HG03460 (cell line): ENCODE results near the gene CACTIN.
A peak's percentile ranks its signal among the peaks of the same experiment; 100 is the strongest.
"Not testable (repeated sequence)": the region's sequence is repeated elsewhere in the genome, so short reads cannot be mapped to it uniquely, and the experiment has no call there.

Experiments used
- ATAC-seq: cut with Tn5 transposase; IDR thresholded peaks from one replicate; pipeline ENCODE4 v1.9.1; 2021; ENCODE audit not compliant: unreplicated experiment

The CACTIN gene

DNA sequence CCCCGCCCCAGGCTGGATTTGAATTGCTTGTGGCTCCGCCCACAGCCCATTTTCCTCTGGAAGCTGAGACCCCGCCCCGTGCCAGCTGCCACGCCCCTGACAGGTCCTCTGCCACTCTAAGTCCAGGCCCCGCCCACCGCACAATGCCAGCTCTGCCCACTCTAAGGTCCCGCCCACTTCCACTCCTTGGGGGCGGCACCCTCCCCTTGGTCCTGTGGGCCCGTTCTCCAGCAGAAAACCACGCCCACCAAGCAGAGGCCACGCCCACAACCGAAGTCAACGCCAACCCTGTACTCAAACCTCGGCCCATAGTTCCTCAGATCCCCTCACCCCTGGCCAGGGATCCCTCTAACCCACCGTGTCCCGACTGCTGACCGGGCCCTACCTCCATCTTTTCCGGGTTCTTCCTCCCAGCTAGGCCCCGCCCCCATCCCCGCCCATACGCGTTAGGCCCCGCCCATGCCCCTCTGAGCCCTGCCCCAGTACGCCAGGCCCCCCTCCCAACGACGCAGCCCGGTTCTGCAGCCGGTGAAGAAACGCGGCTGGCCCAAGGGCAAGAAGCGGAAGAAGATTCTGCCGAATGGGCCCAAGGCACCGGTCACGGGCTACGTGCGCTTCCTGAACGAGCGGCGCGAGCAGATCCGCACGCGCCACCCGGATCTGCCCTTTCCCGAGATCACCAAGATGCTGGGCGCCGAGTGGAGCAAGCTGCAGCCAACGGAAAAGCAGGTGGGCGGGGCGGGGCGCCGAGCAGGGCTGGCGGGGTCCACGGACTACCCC, 52.5 kb downstream of the CACTIN start:
- ATAC-seq = no peak

DNA sequence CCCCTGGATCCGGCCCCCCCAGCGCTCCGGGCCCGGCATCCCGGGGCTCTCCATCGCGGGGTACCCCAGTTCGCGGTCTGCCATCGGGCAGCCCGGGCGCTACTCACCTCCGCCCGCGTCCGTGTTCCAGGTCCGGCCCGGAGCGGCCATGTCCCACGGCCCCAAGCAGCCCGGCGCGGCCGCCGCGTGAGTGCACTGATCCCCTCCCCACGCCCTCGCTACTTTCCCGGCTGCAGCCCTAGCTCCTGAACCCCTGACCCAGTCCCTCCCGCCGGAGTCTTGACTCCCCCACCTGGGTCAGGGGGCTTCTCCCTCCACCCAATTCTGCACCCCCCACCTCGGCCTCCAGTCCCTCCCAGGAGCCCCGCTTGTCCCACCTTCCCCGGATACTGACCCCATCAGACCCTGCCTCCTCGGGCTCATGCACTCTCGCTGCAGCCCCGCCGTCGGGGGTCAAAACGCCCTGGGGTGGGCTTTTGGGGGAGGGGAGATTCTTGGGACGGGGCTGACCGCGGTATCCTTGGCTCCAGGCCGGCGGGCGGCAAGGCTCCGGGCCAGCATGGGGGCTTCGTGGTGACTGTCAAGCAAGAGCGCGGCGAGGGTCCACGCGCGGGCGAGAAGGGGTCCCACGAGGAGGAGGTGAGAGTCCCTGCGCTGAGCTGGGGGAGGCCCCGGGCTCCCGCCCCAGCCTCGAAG, 53.3 kb downstream of the CACTIN start:
- ATAC-seq = no peak

DNA sequence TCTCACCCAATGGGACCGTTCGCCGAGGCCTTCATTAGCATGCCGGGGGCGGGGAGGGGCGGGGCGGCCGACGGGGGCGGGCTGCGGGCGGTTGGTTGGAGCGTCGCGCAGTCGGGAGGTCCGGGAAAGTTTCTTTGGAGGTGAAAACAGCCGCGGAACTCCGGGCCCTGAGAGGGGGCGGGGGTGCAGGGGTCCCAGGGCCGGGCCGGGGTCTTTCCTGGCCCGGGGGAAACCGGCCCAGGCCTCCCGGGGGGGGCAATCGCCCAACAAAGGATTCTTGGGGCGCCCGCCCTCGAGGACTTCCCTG, 53.8 kb downstream of the CACTIN start, which contains the start of gene HMG20B:
HMG20B (plus strand) TSS at position 90 of the 307 bp plus-strand sequence. CDS start 366 bp downstream, outside the sequence.
- no peak for ATAC-seq

DNA sequence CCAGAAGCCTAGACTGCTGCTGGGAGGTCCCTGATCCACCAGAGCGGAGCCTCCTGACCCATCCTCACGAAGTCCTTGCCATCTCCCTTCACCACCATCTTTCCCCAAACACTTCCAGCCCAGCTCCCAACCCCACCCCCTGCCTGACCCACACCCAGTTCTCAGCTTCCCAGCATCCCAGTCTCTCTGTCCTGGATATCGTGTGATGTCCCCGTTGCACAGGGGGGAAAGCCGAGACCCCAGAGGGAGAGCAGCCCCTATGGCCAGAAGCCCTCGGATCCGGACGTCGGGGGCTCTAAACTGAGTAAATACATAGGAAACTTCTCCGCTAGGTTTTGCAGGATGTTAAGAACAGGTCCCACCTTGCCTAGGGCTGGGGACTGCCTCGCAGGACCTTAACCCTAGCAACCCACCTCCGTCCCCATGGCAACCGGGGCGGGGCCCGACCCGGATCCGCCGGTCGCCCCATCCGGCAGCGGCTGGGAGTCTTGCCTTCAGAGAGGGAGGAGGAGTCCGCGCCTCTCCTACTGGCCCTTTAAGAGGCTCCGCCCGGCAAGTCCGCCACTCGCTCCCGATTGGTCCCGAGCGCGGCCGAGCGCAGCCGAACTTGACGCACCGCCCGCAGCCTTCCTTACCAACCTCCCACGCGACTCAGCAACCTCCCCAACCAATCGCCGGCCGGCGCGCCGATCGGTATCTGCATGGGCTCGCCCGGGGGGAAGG, 54.3 kb downstream of the CACTIN start:
- ATAC-seq = peak; percentile 85

DNA sequence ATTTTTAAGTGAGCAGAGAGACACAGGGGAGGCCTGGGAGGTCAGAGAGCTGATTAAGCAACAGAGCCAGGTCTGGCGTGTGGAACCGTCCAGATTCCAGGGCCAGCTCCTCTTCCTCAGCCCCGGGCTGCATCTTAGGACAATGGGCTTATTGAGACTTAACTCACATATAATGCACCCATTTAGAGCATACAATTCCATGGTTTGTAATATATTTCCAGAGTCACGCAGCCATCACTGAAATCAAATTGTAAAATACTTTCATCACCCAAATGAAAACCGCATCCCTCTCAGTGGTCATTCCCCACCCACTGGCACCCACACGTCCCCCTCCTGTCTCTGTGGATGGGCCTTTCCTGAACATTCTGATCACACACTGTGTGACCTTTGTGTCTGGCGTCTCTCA, 56.0 kb downstream of the CACTIN start:
- ATAC-seq = no peak

DNA sequence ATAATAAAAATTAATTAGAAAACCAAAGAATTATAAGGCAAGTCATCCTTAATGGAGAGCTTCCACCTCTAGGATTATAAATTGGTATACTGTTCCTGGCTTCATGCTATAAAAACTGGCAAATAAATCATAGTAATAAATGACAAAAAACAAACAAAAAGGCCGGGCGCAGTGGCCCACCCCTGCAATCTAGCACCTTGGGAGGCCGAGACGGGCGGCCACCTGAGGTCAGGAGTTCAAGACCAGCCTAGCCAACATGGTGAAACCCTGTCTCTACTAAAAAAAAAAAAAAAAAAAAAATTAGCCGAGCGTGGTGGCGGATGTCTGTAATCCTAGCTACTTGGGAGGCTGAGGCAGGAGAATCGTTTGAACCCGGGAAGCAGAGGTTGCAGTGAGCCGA, 56.5 kb downstream of the CACTIN start:
- not testable (repeated sequence) for ATAC-seq

DNA sequence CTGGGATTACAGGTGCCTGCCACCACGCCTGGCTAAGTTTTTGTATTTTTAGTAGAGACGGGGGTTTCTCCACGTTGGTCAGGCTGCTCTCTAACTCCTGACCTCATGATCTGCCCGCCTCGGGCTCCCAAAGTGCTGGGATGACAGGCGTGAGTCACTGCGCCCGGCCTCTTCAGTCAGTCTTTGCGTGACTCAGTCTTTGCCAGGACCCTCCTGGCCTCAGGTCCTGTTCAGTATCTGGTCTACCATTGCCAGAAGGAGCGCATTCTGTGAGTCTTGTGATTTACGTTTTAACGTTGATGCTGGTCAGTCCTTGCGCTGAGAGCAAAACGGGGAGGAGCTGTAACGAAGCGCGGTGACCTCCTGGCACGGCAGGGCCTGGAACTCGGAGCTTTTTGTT, 61.5 kb downstream of the CACTIN start:
- no peak for ATAC-seq

DNA sequence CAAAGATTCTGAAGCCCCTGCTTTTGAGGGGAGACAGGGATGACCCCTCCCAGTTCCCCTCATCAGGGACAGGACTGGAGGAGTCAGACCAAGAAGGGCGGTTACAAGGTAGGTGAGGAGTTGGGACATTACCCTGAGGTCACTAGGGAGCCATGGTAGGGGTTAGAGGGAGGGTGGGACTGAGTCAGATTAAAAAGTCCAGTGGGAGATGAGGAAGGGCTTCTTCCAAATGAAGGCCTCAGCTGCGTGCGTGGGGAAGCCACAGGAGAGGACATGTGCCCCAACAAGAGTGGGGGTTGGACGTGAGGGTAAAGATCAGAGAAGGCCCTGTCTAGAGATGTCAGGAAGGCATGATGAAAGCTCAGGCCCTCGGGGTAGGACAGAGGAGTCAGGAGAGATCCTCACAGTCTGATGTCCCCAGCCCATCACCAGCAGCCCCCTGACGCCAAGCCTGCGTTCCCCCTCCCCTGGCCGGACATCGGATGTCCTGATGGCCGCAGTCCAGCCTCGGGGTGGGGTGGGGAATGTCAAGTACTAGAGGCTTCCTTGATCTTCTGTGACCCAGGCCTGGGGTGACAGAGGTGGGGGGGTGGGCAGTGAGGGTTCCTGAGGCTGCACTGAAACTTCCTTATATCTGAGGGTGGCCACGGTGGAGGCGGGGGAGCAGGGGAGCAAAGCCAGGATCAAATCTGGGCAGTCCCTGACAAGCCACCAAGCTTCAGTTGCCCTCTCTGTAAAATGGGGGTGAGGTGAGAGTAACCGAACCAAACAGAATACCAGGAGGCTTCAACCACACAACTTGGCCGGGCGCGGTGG, 62.7 kb downstream of the CACTIN start:
- ATAC-seq = no peak
